Measurements from ENCODE around the gene POU1F1. TPM values are rescaled to one million over a fixed set of nuclear protein-coding genes. Genes with fewer than 3 reads are reported as not detected.

Gene POU1F1
- total and polyA plus RNA-seq, 2 donors from 2014 or later: not detected

DNA sequence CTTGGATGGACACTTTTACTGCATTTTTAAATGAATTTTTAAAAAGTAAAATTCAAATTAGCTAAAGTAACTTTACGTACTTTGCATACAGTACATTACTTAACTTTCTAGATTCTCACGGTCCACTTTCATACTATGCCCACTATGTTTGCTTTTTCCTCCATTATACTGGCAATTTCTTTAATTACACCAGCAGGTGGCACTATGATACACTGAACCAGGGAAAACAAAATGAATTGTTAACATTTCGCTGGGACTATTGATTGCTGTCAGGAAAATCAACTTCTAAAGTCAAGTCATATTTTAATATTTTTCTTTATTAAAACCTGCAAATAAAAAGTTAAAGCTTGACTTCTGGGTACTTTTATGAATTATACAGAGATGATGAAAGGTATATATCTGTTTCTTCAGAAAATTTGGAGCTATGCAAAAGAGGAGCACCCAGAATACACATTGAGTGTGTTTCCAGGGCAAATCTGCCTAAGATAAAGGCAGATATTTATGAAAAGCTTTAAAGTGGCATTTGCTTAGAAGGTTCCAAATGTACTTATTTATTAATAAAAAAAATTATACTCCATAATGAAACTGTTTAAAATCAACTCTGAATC, 21.8 kb upstream of the POU1F1 start:
- H3K4me3 ChIP-seq (ENCODE audit: low read length in 3 of 3): no peak overlapping the region
- H3K36me3 ChIP-seq (ENCODE audit: control insufficient read depth in 2 of 3, insufficient read depth in 3 of 3, low read length in 3 of 3): no peaks in the 10 kb centered on the region
- no peak overlapping the region for H3K27ac ChIP-seq (ENCODE audit: low read depth in 2 of 2, low read length in 2 of 2)
- peak; percentile 97 for FAIRE-seq
- H3K9me3 ChIP-seq (ENCODE audit: control insufficient read depth in 2 of 3, insufficient read depth in 1 of 3, low read length in 3 of 3): no peaks in the 10 kb centered on the region
- no peaks in the 10 kb centered on the region for H3K27me3 ChIP-seq (ENCODE audit: control insufficient read depth, insufficient read depth, low read length)
- intact Hi-C loops (cut with DNase I): no loop called here
- TF ChIP-seq, protein P1, sequence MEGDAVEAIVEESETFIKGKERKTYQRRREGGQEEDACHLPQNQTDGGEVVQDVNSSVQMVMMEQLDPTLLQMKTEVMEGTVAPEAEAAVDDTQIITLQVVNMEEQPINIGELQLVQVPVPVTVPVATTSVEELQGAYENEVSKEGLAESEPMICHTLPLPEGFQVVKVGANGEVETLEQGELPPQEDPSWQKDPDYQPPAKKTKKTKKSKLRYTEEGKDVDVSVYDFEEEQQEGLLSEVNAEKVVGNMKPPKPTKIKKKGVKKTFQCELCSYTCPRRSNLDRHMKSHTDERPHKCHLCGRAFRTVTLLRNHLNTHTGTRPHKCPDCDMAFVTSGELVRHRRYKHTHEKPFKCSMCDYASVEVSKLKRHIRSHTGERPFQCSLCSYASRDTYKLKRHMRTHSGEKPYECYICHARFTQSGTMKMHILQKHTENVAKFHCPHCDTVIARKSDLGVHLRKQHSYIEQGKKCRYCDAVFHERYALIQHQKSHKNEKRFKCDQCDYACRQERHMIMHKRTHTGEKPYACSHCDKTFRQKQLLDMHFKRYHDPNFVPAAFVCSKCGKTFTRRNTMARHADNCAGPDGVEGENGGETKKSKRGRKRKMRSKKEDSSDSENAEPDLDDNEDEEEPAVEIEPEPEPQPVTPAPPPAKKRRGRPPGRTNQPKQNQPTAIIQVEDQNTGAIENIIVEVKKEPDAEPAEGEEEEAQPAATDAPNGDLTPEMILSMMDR (IDR thresholded peaks at IDR 0.05; ENCODE audit: borderline replicate concordance, extremely low read depth, insufficient read depth): peak; percentile 57
- no peak overlapping the region for H3K9ac ChIP-seq (ENCODE audit: low read length in 3 of 3)
- H3K4me1 ChIP-seq (ENCODE audit: control insufficient read depth in 2 of 3, insufficient read depth in 2 of 3, low read depth in 1 of 3, low read length in 3 of 3): no peaks in the 10 kb centered on the region
- DNase-seq: peak in 2 of 5 donors; percentile 62 to 71

DNA sequence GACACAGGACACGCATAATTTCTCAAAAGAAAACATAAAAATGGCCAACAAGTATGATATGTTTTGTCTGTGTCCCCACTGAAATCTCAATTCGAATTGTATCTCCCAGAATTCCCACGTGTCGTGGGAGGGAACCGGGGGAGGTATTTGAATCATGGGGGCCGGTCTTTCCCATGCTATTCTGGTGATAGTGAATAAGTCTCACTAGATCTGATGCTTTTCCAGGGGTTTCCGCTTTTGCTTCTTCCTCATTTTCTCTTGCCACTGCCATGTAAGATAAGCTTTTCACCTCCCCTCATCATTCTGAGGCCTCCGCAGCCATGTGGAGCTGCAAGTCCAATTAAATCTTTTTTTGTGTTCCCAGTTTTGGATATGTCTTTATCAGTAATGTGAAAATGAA, 12.1 kb upstream of the POU1F1 start:
- H3K4me1 ChIP-seq (ENCODE audit: control insufficient read depth in 2 of 3, insufficient read depth in 2 of 3, low read depth in 1 of 3, low read length in 3 of 3): no peaks in the 10 kb centered on the region
- no peaks in the 10 kb centered on the region for H3K27me3 ChIP-seq (ENCODE audit: control insufficient read depth, insufficient read depth, low read length)
- H3K9me3 ChIP-seq (ENCODE audit: control insufficient read depth in 2 of 3, insufficient read depth in 1 of 3, low read length in 3 of 3): no peaks in the 10 kb centered on the region
- intact Hi-C loops (cut with DNase I): no loop called here
- H3K4me3 ChIP-seq (ENCODE audit: low read length in 3 of 3): no peak overlapping the region
- H3K27ac ChIP-seq (ENCODE audit: low read depth in 2 of 2, low read length in 2 of 2): no peak overlapping the region
- no peak overlapping the region for H3K9ac ChIP-seq (ENCODE audit: low read length in 3 of 3)
- DNase-seq (no peak), FAIRE-seq (no peak)
- H3K36me3 ChIP-seq (ENCODE audit: control insufficient read depth in 2 of 3, insufficient read depth in 3 of 3, low read length in 3 of 3): no peaks in the 10 kb centered on the region
- TF ChIP-seq, protein P1 (IDR thresholded peaks at IDR 0.05; ENCODE audit: borderline replicate concordance, extremely low read depth, insufficient read depth): no peak

DNA sequence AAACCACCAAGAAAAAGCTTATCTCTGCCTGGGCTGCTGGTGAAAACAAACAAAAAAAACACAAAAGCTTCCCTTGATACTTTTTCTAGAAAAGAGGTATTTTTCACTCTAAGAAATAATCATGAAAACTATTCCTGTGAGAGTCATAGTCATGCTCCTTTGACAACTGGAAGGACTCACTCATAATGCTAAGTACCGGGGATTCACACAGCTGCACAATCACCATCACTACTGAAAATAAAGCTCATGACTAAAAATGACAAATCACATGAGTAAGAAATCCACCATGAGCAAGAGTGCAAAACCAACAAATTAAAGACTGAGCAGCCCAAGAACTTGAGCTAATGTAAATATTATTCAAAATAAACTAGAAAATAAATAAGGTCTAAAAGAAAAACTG, 10.6 kb upstream of the POU1F1 start:
- Histone ChIP-seq H3K4me3 (ENCODE audit: low read length in 3 of 3) (no peak overlapping the region), H3K9ac (ENCODE audit: low read length in 3 of 3) (no peak overlapping the region), H3K36me3 (ENCODE audit: control insufficient read depth in 2 of 3, insufficient read depth in 3 of 3, low read length in 3 of 3) (no peaks in the 10 kb centered on the region), H3K27ac (ENCODE audit: low read depth in 2 of 2, low read length in 2 of 2) (no peak overlapping the region), H3K4me1 (ENCODE audit: control insufficient read depth in 2 of 3, insufficient read depth in 2 of 3, low read depth in 1 of 3, low read length in 3 of 3) (no peaks in the 10 kb centered on the region), H3K27me3 (ENCODE audit: control insufficient read depth, insufficient read depth, low read length) (no peaks in the 10 kb centered on the region), H3K9me3 (ENCODE audit: control insufficient read depth in 2 of 3, insufficient read depth in 1 of 3, low read length in 3 of 3) (no peaks in the 10 kb centered on the region)
- TF ChIP-seq, protein P1 (IDR thresholded peaks at IDR 0.05; ENCODE audit: borderline replicate concordance, extremely low read depth, insufficient read depth): no peak
- no peak for DNase-seq
- FAIRE-seq: no peak
- intact Hi-C loops (cut with DNase I): no loop called here
